Tibial nerve (tissue), 4 donors: ENCODE results near the gene HOXD9. TPM values are rescaled to one million over a fixed set of nuclear protein-coding genes. Genes with fewer than 3 reads are reported as not detected.
A peak's percentile ranks its signal among the peaks of the same experiment; 100 is the strongest.

Experiments used
- DNase-seq, 2 donors: peaks; one replicate each; pipeline ENCODE4 v3.0.0-alpha.2; 2019; ENCODE audit warnings: low spot score in 2 of 2
- H3K27ac ChIP-seq, 4 donors: fragments of 200-600 bp; sonication (generic) in 3 of 4; one replicate each; pipeline ENCODE4 v1.5.1; 2017 to 2019; ENCODE audit warnings: mild to moderate bottlenecking in 1 of 4
- H3K27me3 ChIP-seq, 2 donors: fragments of 200-600 bp; sonication (generic) in 1 of 2; one replicate each; pipeline versions ENCODE4 v1.5.1 to v1.6.0; 2017 to 2019
- H3K36me3 ChIP-seq, 3 donors: fragments of 200-600 bp; sonication (generic); one replicate each; pipeline ENCODE4 v1.5.1; 2018 to 2019
- H3K4me1 ChIP-seq, 4 donors: fragments of 200-600 bp; sonication (generic) in 3 of 4; one replicate each; pipeline ENCODE4 v1.5.1; 2017 to 2019
- H3K4me3 ChIP-seq, 4 donors: fragments of 200-600 bp; sonication (generic) in 3 of 4; one replicate each; pipeline ENCODE4 v1.5.1; 2017 to 2019; ENCODE audit warnings: mild to moderate bottlenecking in 1 of 4, moderate library complexity in 1 of 4
- H3K9me3 ChIP-seq, 4 donors: fragments of 200-600 bp; sonication (generic) in 3 of 4; one replicate each; pipeline ENCODE4 v1.5.1; 2017 to 2019
- CTCF ChIP-seq, 5 experiments: fragments of 200-600 bp in 3 of 5; fragments of 450-650 bp in 2 of 5; sonication (generic) in 3 of 5; IDR thresholded peaks; one replicate each; pipeline ENCODE4 v1.5.1; 2016 to 2019; ENCODE audit warnings: antibody characterized with exemption in 5 of 5, mild to moderate bottlenecking in 3 of 5, moderate library complexity in 2 of 5
- EP300 ChIP-seq, 2 donors: sonication (generic); formaldehyde crosslinking; IDR thresholded peaks; one replicate each; pipeline ENCODE4 v1.6.1; 2017; ENCODE audit warnings: antibody characterized with exemption in 2 of 2, mild to moderate bottlenecking in 1 of 2
- POLR2A ChIP-seq, 2 donors: fragments of 450-650 bp; IDR thresholded peaks; one replicate each; pipeline ENCODE4 v1.6.1; 2017; ENCODE audit warnings: antibody characterized with exemption in 2 of 2, mild to moderate bottlenecking in 2 of 2, moderate library complexity in 2 of 2
- WGBS, 2 donors: methylation state at CpG; one replicate each; pipeline ENCODE4 v1.1.5; 2018; 5-methylcytosine and 5-hydroxymethylcytosine counted together
- total RNA-seq, 4 donors: library from RNA; depleted of rRNA; stranded (reverse); fragments of >200 nt; gene quantifications; one replicate each; pipeline ENCODE4 v1.1.0, GENCODE V29; 2016

Gene HOXD9
- total RNA-seq, 4 donors from 2014 or later = 1.9 to 9.4 (median 5.9) TPM

GRCh38 chr2:176107731-176108181 lies 14.8 kb upstream of the HOXD9 start:
- no peak for TF ChIP-seq POLR2A (IDR thresholded peaks at IDR 0.05)
- TF ChIP-seq CTCF (IDR thresholded peaks at IDR 0.05) = no peak
- no peak for TF ChIP-seq EP300 (IDR thresholded peaks at IDR 0.05)
- WGBS, 2 donors = 2% methylated on average over 25 to 50 of the region's 59 CpGs
- no peak overlapping the region for H3K27ac ChIP-seq
- no peak for DNase-seq
- peak overlapping the region in 1 of 4 donors; percentile 28 for H3K4me3 ChIP-seq
- peaks cover 5 to 97% of the 10 kb centered on the region in 2 donors for H3K27me3 ChIP-seq
- peaks cover 0 to 56% (median 14%) of the 10 kb centered on the region in 4 donors for H3K4me1 ChIP-seq
- no peaks in the 10 kb centered on the region for H3K36me3 ChIP-seq
- H3K9me3 ChIP-seq = no peaks in the 10 kb centered on the region

GRCh38 chr2:176109192-176109901 lies 13.2 kb upstream of the HOXD9 start:
- Histone ChIP-seq H3K36me3 (no peaks in the 10 kb centered on the region), H3K4me3 (peak overlapping the region in 1 of 4 donors; percentile 0), H3K9me3 (no peaks in the 10 kb centered on the region), H3K27me3 (peaks cover 5 to 97% of the 10 kb centered on the region in 2 donors), H3K4me1 (peaks cover 0 to 50% (median 10%) of the 10 kb centered on the region in 4 donors), H3K27ac (no peak overlapping the region)
- WGBS, 2 donors = 14 to 16% methylated on average over 26 of the region's 26 CpGs
- no peak for DNase-seq
- TF ChIP-seq POLR2A (IDR thresholded peaks at IDR 0.05) (no peak), CTCF (IDR thresholded peaks at IDR 0.05) (no peak), EP300 (IDR thresholded peaks at IDR 0.05) (no peak)

- Histone ChIP-seq H3K27me3 (peaks cover 0 to 97% of the 10 kb centered on the region in 2 donors), H3K27ac (no peak overlapping the region)
- 42 to 46% methylated on average over 4 of the region's 4 CpGs for WGBS, 2 donors
Measured at GRCh38 chr2:176109946-176110345, 12.6 kb upstream of the HOXD9 start.

GRCh38 chr2:176110415-176111308 lies 11.9 kb upstream of the HOXD9 start:
- Histone ChIP-seq H3K4me3 (no peak overlapping the region), H3K27me3 (peaks cover 0 to 97% of the 10 kb centered on the region in 2 donors), H3K4me1 (peaks cover 0 to 38% (median 4%) of the 10 kb centered on the region in 4 donors), H3K36me3 (no peaks in the 10 kb centered on the region), H3K27ac (no peak overlapping the region), H3K9me3 (no peaks in the 10 kb centered on the region)
- TF ChIP-seq CTCF (IDR thresholded peaks at IDR 0.05) (no peak), EP300 (IDR thresholded peaks at IDR 0.05) (peak in 1 of 2 donors; percentile 48)
- 29 to 41% methylated on average over 7 of the region's 7 CpGs for WGBS, 2 donors
- no peak for DNase-seq

More at GRCh38 chr2:176109946-176110345, 12.6 kb upstream of the HOXD9 start:
- Histone ChIP-seq H3K9me3 (no peaks in the 10 kb centered on the region), H3K4me3 (no peak overlapping the region), H3K36me3 (no peaks in the 10 kb centered on the region), H3K4me1 (peaks cover 0 to 44% (median 4%) of the 10 kb centered on the region in 4 donors)
- DNase-seq = no peak
- no peak for TF ChIP-seq POLR2A (IDR thresholded peaks at IDR 0.05)
- TF ChIP-seq CTCF (IDR thresholded peaks at IDR 0.05) = no peak
- no peak for TF ChIP-seq EP300 (IDR thresholded peaks at IDR 0.05)
